H1 (cell line): ENCODE results near the gene LIPG. TPM values are rescaled to one million over a fixed set of nuclear protein-coding genes. Genes with fewer than 3 reads are reported as not detected.
A peak's percentile ranks its signal among the peaks of the same experiment; 100 is the strongest.

ENCODE experiments used
- CTCF ChIA-PET: fragments of 300-600 bp; sonication (Branson Sonifier 250); formaldehyde crosslinking; loops from one replicate; lab custom pipeline; 2021; ENCODE audit not compliant: partially characterized antibody; lab: Charles Lee
- POLR2A ChIA-PET: fragments of 300-600 bp; sonication (Branson Sonifier 250); formaldehyde crosslinking; loops from one replicate; lab custom pipeline; 2021; ENCODE audit warnings: inconsistent platforms; ENCODE audit not compliant: partially characterized antibody; lab: Charles Lee
- DNase-seq, 2 experiments: peaks; one replicate each; pipeline versions ENCODE4 v3.0.0 to v3.0.0-alpha.2; 2010 to 2022; ENCODE audit warnings: low spot score in 2 of 2, low read depth in 1 of 2, mixed read lengths in 1 of 2
- FAIRE-seq: peaks from 2 replicates; lab custom pipeline; 2011; peaks lifted over from hg19 to GRCh38; lab: Jason Lieb, UNC
- H2AFZ ChIP-seq: 2 replicates; pipeline ENCODE4 v1.8.1; 2012; ENCODE audit warnings: low read length, inconsistent platforms
- H2AK5ac ChIP-seq: 2 replicates; pipeline ENCODE4 v1.6.1; 2013; ENCODE audit warnings: low read depth, low read length
- H2BK120ac ChIP-seq: replicated peaks from 2 replicates; pipeline ENCODE3; 2013; ENCODE audit warnings: low read depth, low read length, inconsistent platforms
- H2BK12ac ChIP-seq: 2 replicates; pipeline ENCODE4 v1.6.1; 2013; ENCODE audit warnings: low read depth, low read length
- H2BK15ac ChIP-seq: 2 replicates; pipeline ENCODE4 v1.6.1; 2013; ENCODE audit warnings: low read length
- H2BK20ac ChIP-seq: 2 replicates; pipeline ENCODE4 v1.6.1; 2013; ENCODE audit warnings: low read length
- H2BK5ac ChIP-seq: 2 replicates; pipeline ENCODE4 v1.6.1; 2013; ENCODE audit warnings: low read depth, low read length
- H3K14ac ChIP-seq: 2 replicates; pipeline ENCODE4 v1.6.1; 2013; ENCODE audit warnings: inconsistent platforms; ENCODE audit not compliant: insufficient read length
- H3K18ac ChIP-seq: 2 replicates; pipeline ENCODE4 v1.6.1; 2013; ENCODE audit warnings: low read length; ENCODE audit errors: extremely low read depth
- H3K23ac ChIP-seq: 2 replicates; pipeline ENCODE4 v1.6.1; 2013; ENCODE audit warnings: inconsistent platforms; ENCODE audit not compliant: insufficient read length
- H3K23me2 ChIP-seq: 2 replicates; pipeline ENCODE4 v1.6.1; 2013; ENCODE audit warnings: low read depth, low read length
- H3K27ac ChIP-seq: 2 replicates; pipeline ENCODE4 v1.6.1; 2011; ENCODE audit warnings: low read depth, low read length, inconsistent platforms
- H3K27me3 ChIP-seq, 4 experiments: replicated peaks in 1 of 4; 1 replicate in 1 of 4; 2 replicates in 3 of 4; pipeline versions ENCODE4 v1.6.1 to v1.8.1; 2011 to 2013; ENCODE audit warnings: low read length in 3 of 4, mild to moderate bottlenecking in 3 of 4, inconsistent platforms in 2 of 4, mixed read lengths in 2 of 4, moderate library complexity in 1 of 4; ENCODE audit not compliant: control insufficient read depth in 3 of 4, insufficient read depth in 3 of 4; ENCODE audit errors: extremely low read depth in 1 of 4
- H3K36me3 ChIP-seq, 4 experiments: 2 replicates each; pipeline versions ENCODE4 v1.6.1 to v1.8.1; 2011 to 2013; ENCODE audit warnings: mild to moderate bottlenecking in 4 of 4, low read length in 3 of 4, moderate library complexity in 2 of 4, control low read depth in 1 of 4, inconsistent platforms in 1 of 4; ENCODE audit not compliant: insufficient read depth in 4 of 4, control insufficient read depth in 2 of 4
- H3K4ac ChIP-seq: replicated peaks from 2 replicates; pipeline ENCODE3; 2013; ENCODE audit warnings: low read length, low read depth, mixed read lengths, inconsistent platforms; ENCODE audit not compliant: insufficient read length
- H3K4me1 ChIP-seq, 4 experiments: replicated peaks in 1 of 4; 1 replicate in 1 of 4; 2 replicates in 3 of 4; pipeline versions ENCODE4 v1.6.1 to v1.8.1; 2011 to 2013; ENCODE audit warnings: low read length in 3 of 4, inconsistent platforms in 2 of 4, mixed read lengths in 1 of 4; ENCODE audit not compliant: insufficient read depth in 4 of 4, control insufficient read depth in 3 of 4
- H3K4me2 ChIP-seq, 2 experiments: 2 replicates each; pipeline versions ENCODE4 v1.6.1 to v1.8.1; 2011 to 2013; ENCODE audit warnings: low read depth in 2 of 2, low read length in 2 of 2, control low read depth in 1 of 2, inconsistent platforms in 1 of 2, mild to moderate bottlenecking in 1 of 2; ENCODE audit not compliant: insufficient read depth in 1 of 2
- H3K4me3 ChIP-seq, 4 experiments: fragments of 200-600, 300-600 bp in 1 of 4; sonication (generic), shearing (Covaris generic), sonication (Bioruptor Twin) in 1 of 4; 2 replicates each; pipeline versions ENCODE4 v1.5.1 to v1.8.1; 2011 to 2016; ENCODE audit warnings: low read length in 4 of 4, low read depth in 3 of 4, control low read depth in 2 of 4, inconsistent platforms in 2 of 4, mild to moderate bottlenecking in 2 of 4, mixed read lengths in 1 of 4, moderate library complexity in 1 of 4; ENCODE audit not compliant: insufficient read depth in 2 of 4; ENCODE audit errors: extremely low read depth in 1 of 4
- H3K56ac ChIP-seq: replicated peaks from 2 replicates; pipeline ENCODE3; 2013; ENCODE audit warnings: low read depth, mild to moderate bottlenecking, mixed read lengths, low read length, inconsistent platforms; ENCODE audit not compliant: insufficient read length
- H3K79me1 ChIP-seq: 2 replicates; pipeline ENCODE4 v1.6.1; 2013; ENCODE audit warnings: low read depth, low read length, control low read depth
- H3K79me2 ChIP-seq, 2 experiments: 2 replicates each; pipeline versions ENCODE4 v1.6.1 to v1.8.1; 2012 to 2013; ENCODE audit warnings: low read length in 2 of 2, mild to moderate bottlenecking in 2 of 2, inconsistent platforms in 1 of 2; ENCODE audit not compliant: insufficient read depth in 2 of 2, control insufficient read depth in 1 of 2
- H3K9ac ChIP-seq, 4 experiments: replicated peaks in 1 of 4; 1 replicate in 1 of 4; 2 replicates in 3 of 4; pipeline versions ENCODE4 v1.6.1 to v1.8.1; 2011 to 2013; ENCODE audit warnings: low read depth in 3 of 4, low read length in 3 of 4, control low read depth in 2 of 4, mild to moderate bottlenecking in 2 of 4, moderate library complexity in 2 of 4, inconsistent platforms in 1 of 4; ENCODE audit errors: extremely low read depth in 1 of 4
- H3K9me3 ChIP-seq, 2 experiments: 2 replicates each; pipeline versions ENCODE4 v1.6.1 to v1.8.1; 2012 to 2013; ENCODE audit warnings: mild to moderate bottlenecking in 2 of 2, moderate library complexity in 2 of 2, control low read depth in 1 of 2, inconsistent platforms in 1 of 2, low read depth in 1 of 2, low read length in 1 of 2, mixed read lengths in 1 of 2; ENCODE audit not compliant: insufficient read depth in 2 of 2
- H4K20me1 ChIP-seq, 2 experiments: replicated peaks in 1 of 2; 2 replicates each; pipeline versions ENCODE3 to v1.8.1; 2011 to 2013; ENCODE audit warnings: inconsistent platforms in 2 of 2, low read length in 2 of 2, mild to moderate bottlenecking in 1 of 2; ENCODE audit not compliant: insufficient read depth in 2 of 2, control insufficient read depth in 1 of 2
- H4K5ac ChIP-seq: 2 replicates; pipeline ENCODE4 v1.6.1; 2013; ENCODE audit warnings: low read length, low read depth, mixed read lengths, inconsistent platforms; ENCODE audit not compliant: insufficient read length
- H4K8ac ChIP-seq: 2 replicates; pipeline ENCODE4 v1.8.0; 2013; ENCODE audit warnings: mild to moderate bottlenecking, moderate library complexity, low read length, inconsistent platforms; ENCODE audit not compliant: insufficient read depth; ENCODE audit errors: extremely low read depth
- H4K91ac ChIP-seq: replicated peaks from 2 replicates; pipeline ENCODE3; 2013; ENCODE audit warnings: low read length, mixed read lengths, inconsistent platforms; ENCODE audit not compliant: insufficient read length
- CHD2 ChIP-seq: IDR thresholded peaks from 2 replicates; pipeline ENCODE4 v1.6.1; 2012; ENCODE audit warnings: low read length, improper control_type of control experiment
- EZH2 ChIP-seq: fragments of 200-600 bp; sonication (generic); IDR thresholded peaks from 2 replicates; pipeline ENCODE4 v1.7.1; 2012; ENCODE audit warnings: low read depth, mild to moderate bottlenecking, moderate library complexity, low read length, inconsistent platforms; ENCODE audit not compliant: severe bottlenecking
- FOSL1 ChIP-seq: IDR thresholded peaks from 2 replicates; pipeline ENCODE4 v1.6.1; 2011; ENCODE audit warnings: mild to moderate bottlenecking, low read depth, low read length, moderate library complexity; ENCODE audit not compliant: insufficient read depth
- POU5F1 ChIP-seq: IDR thresholded peaks from 2 replicates; pipeline ENCODE4 v1.6.1; 2011; ENCODE audit warnings: low read depth, mild to moderate bottlenecking, low read length, moderate library complexity
- SAP30 ChIP-seq: fragments of 300-600 bp; sonication (generic); IDR thresholded peaks from 2 replicates; pipeline ENCODE4 v1.7.1; 2012; ENCODE audit warnings: low read length, moderate library complexity, mild to moderate bottlenecking, inconsistent platforms; ENCODE audit not compliant: insufficient read depth, insufficient replicate concordance
- SIN3A ChIP-seq, 2 experiments: IDR thresholded peaks in 1 of 2; conservative IDR thresholded peaks in 1 of 2; 2 replicates each; pipeline ENCODE4 v1.6.1; 2011 to 2012; ENCODE audit warnings: low read length in 2 of 2, improper control_type of control experiment in 1 of 2, low read depth in 1 of 2, mild to moderate bottlenecking in 1 of 2
- SIRT6 ChIP-seq: IDR thresholded peaks from one replicate; pipeline ENCODE4 v1.7.1; 2012; ENCODE audit warnings: low read length, inconsistent platforms
- SIX5 ChIP-seq: IDR thresholded peaks from 2 replicates; pipeline ENCODE4 v1.6.1; 2011; ENCODE audit warnings: mild to moderate bottlenecking, low read depth, low read length
- WGBS, 2 experiments: shearing (Covaris generic) in 1 of 2; methylation state at CpG; one replicate each; pipeline versions ENCODE4 v1.1.6 to v1.1.7; 2013 to 2015; ENCODE audit warnings: low lambda C conversion rate in 2 of 2, mixed read lengths in 2 of 2, inconsistent platforms in 1 of 2, low coverage in 1 of 2, missing lambda C conversion rate in 1 of 2; ENCODE audit not compliant: insufficient replicate concordance in 2 of 2, insufficient coverage in 1 of 2, insufficient read length in 1 of 2; ENCODE audit errors: extremely low coverage in 1 of 2, missing lambda C conversion rate in 1 of 2; 5-methylcytosine and 5-hydroxymethylcytosine counted together
- polyA plus RNA-seq, 7 experiments: library from polyadenylated mRNA; depleted of rRNA in 3 of 7; stranded (reverse) in 5 of 7; unstranded in 2 of 7; fragments of >200 nt in 5 of 7; fragments of 200-250 nt in 2 of 7; gene quantifications; 1 replicate in 5 of 7; 2 replicates in 1 of 7; 4 replicates in 1 of 7; pipeline versions ENCODE4 v1.2.1 to v1.2.3, GENCODE V29; 2011 to 2013; ENCODE audit warnings: missing spikeins in 2 of 7, mixed read lengths in 2 of 7
- total RNA-seq: library from RNA; stranded (reverse); fragmentation: NEBNext Ultra II Directional; extraction: Animal tissue kit (Norgen Biotek cat#: 25700); gene quantifications from 2 replicates; pipeline ENCODE4 v1.2.1, GENCODE V29; 2021

Gene LIPG
- total and polyA plus RNA-seq, 2 of the 8 experiments (the other 6 are each of a cell fraction or from before 2014, with no cell fraction given) = 9.2 to 9.8 TPM

- CTCF ChIA-PET = interaction anchor here (0.7 to 5.8 kb wide), 2 partner anchors 11 to 103 kb away, joined by 3 to 53 read pairs; no protein-coding TSS in a partner anchor
- H4K8ac ChIP-seq = no peak overlapping the region
- H3K14ac ChIP-seq = no peak overlapping the region
- H3K23ac ChIP-seq = no peak overlapping the region
- H3K56ac ChIP-seq = no peak overlapping the region
- H3K27me3 ChIP-seq = no peaks in the 10 kb centered on the region; a peak in 1 of 7 replicates
- no peak overlapping the region for H3K4ac ChIP-seq
- H2BK12ac ChIP-seq = peak overlapping the region; percentile 19; the same call in 1 of the 2 replicates
- no peaks in the 10 kb centered on the region for H3K79me2 ChIP-seq
- no peaks in the 10 kb centered on the region for H3K79me1 ChIP-seq
- H3K27ac ChIP-seq = no peak overlapping the region
- H3K36me3 ChIP-seq = no peaks in the 10 kb centered on the region
- H2BK15ac ChIP-seq = no peak overlapping the region
- H3K18ac ChIP-seq = no peak overlapping the region
- 85% methylated on average over 8 of the region's 8 CpGs; no CpG with 5 or more reads in 1 of the 2 experiments for WGBS, 2 experiments
- no peak overlapping the region for H3K9ac ChIP-seq
- H4K91ac ChIP-seq = peak overlapping the region; percentile 12
- H3K4me3 ChIP-seq = no peak overlapping the region
- H2AK5ac ChIP-seq = no peak overlapping the region
- no peaks in the 10 kb centered on the region for H4K20me1 ChIP-seq
- POLR2A ChIA-PET = no interaction called here
- no peak overlapping the region for H2BK20ac ChIP-seq
- no peak overlapping the region for H2AFZ ChIP-seq
- no peak overlapping the region for H2BK5ac ChIP-seq
- FAIRE-seq (no peak), DNase-seq (no peak)
- H3K9me3 ChIP-seq = no peaks in the 10 kb centered on the region
- H3K23me2 ChIP-seq = no peaks in the 10 kb centered on the region
- H3K4me2 ChIP-seq = no peak overlapping the region
- H2BK120ac ChIP-seq = no peak overlapping the region
- peaks cover 0 to 5% (median 0%) of the 10 kb centered on the region in 4 experiments; a peak in 3 of 7 replicates for H3K4me1 ChIP-seq
- no peak overlapping the region for H4K5ac ChIP-seq
- TF ChIP-seq POU5F1 (no peak), SIRT6 (no peak), SIN3A (conservative IDR thresholded peaks at IDR 0.05 in 1 of 2, IDR thresholded peaks at IDR 0.05 in 1 of 2; ENCODE audit: low read depth in 1 of 2, low read length in 2 of 2) (no peak), CHD2 (no peak), FOSL1 (no peak), SIX5 (no peak), SAP30 (no peak), EZH2 (no peak)
Observed at GRCh38 chr18:49626842-49627467, 65.1 kb downstream of the LIPG start.
